ENCODE results near the gene TENM4.

Gene TENM4

DNA sequence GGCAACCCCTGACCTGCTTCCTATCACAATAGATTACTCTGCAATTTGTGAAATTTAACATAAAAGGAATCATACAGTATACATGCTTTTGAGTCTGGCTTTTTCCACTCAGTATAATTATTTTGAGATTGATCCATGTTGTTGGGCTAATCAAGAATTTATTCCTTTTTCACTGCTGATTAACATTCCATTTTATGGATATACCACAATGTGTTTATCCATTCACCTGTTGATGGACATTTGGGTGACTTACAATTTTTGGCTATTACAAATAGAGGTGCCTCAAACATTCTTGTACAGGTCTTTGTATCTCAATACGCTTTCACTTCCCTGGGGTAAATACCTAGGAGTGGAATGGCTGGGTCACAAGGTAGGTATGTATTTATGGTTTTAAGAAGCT, 24.9 kb downstream of the TENM4 start:
- CTCF ChIA-PET = no interaction called here
- Histone ChIP-seq H3K4me3 (ENCODE audit: low read depth, low read length) (no peak overlapping the region), H3K9me3 (ENCODE audit: control insufficient read depth, insufficient read depth, low read depth, low read length) (no peaks in the 10 kb centered on the region), H3K27ac (ENCODE audit: extremely low read depth, low read depth, low read length) (no peak overlapping the region), H3K36me3 (ENCODE audit: control insufficient read depth in 2 of 2, insufficient read depth in 1 of 2, low read length in 2 of 2) (no peaks in the 10 kb centered on the region), H3K4me1 (ENCODE audit: control insufficient read depth, insufficient read depth, low read length) (no peaks in the 10 kb centered on the region)
- POLR2A ChIA-PET = no interaction called here
- no peak for TF ChIP-seq MEIS1 (CRISPR knock-in tag; IDR thresholded peaks at IDR 0.05; ENCODE audit: borderline replicate concordance)
- no peak for TF ChIP-seq ZNF423 (tag by site-specific recombination; IDR thresholded peaks at IDR 0.05)
- TF ChIP-seq SALL2 (tag by site-specific recombination; IDR thresholded peaks at IDR 0.05; ENCODE audit: borderline replicate concordance) = no peak
- TF ChIP-seq REPIN1 (tag by site-specific recombination; IDR thresholded peaks at IDR 0.05; ENCODE audit: low read depth) = no peak
- TF ChIP-seq SCRT2 (tag by site-specific recombination; IDR thresholded peaks at IDR 0.05) = peak; percentile 44; the same call in 1 of the 2 replicates
- TF ChIP-seq ZBTB20 (tag by site-specific recombination; IDR thresholded peaks at IDR 0.05) = no peak
- TF ChIP-seq ZNF146 (tag by site-specific recombination; IDR thresholded peaks at IDR 0.05) = peak; percentile 54; the same call in 1 of the 2 replicates
- TF ChIP-seq, protein P1, sequence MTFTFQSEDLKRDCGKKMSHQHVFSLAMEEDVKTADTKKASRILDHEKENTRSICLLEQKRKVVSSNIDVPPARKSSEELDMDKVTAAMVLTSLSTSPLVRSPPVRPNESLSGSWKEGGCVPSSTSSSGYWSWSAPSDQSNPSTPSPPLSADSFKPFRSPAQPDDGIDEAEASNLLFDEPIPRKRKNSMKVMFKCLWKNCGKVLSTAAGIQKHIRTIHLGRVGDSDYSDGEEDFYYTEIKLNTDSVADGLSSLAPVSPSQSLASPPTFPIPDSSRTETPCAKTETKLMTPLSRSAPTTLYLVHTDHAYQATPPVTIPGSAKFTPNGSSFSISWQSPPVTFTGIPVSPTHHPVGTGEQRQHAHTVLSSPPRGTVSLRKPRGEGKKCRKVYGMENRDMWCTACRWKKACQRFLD (tag by site-specific recombination; IDR thresholded peaks at IDR 0.05) = no peak

GRCh38 chr11:79415411-79415810, 25.4 kb downstream of the TENM4 start:
- H3K27ac ChIP-seq (ENCODE audit: extremely low read depth, low read depth, low read length) = no peak overlapping the region
- ChIA-PET CTCF (interaction anchor here (0.6 to 1.0 kb wide), 2 partner anchors 15 to 112 kb away, joined by 3 to 5 read pairs; no protein-coding TSS in a partner anchor), POLR2A (no interaction called here)
- no peak overlapping the region for H3K4me3 ChIP-seq (ENCODE audit: low read depth, low read length)
- H3K9me3 ChIP-seq (ENCODE audit: control insufficient read depth, insufficient read depth, low read depth, low read length) = no peaks in the 10 kb centered on the region
- H3K4me1 ChIP-seq (ENCODE audit: control insufficient read depth, insufficient read depth, low read length) = no peaks in the 10 kb centered on the region
- no peak for TF ChIP-seq ZNF292 (tag by site-specific recombination; IDR thresholded peaks at IDR 0.05; ENCODE audit: borderline replicate concordance, low read depth)
- H3K36me3 ChIP-seq (ENCODE audit: control insufficient read depth in 2 of 2, insufficient read depth in 1 of 2, low read length in 2 of 2) = no peaks in the 10 kb centered on the region

GRCh38 chr11:79414644-79415317, 26.0 kb downstream of the TENM4 start:
- Histone ChIP-seq H3K9me3 (ENCODE audit: control insufficient read depth, insufficient read depth, low read depth, low read length) (no peaks in the 10 kb centered on the region), H3K4me1 (ENCODE audit: control insufficient read depth, insufficient read depth, low read length) (no peaks in the 10 kb centered on the region), H3K36me3 (ENCODE audit: control insufficient read depth in 2 of 2, insufficient read depth in 1 of 2, low read length in 2 of 2) (no peaks in the 10 kb centered on the region), H3K4me3 (ENCODE audit: low read depth, low read length) (no peak overlapping the region), H3K27ac (ENCODE audit: extremely low read depth, low read depth, low read length) (no peak overlapping the region)
- POLR2A ChIA-PET = no interaction called here
- TF ChIP-seq ZNF555 (tag by site-specific recombination; conservative IDR thresholded peaks at IDR 0.05) = no peak
- TF ChIP-seq, protein P2, sequence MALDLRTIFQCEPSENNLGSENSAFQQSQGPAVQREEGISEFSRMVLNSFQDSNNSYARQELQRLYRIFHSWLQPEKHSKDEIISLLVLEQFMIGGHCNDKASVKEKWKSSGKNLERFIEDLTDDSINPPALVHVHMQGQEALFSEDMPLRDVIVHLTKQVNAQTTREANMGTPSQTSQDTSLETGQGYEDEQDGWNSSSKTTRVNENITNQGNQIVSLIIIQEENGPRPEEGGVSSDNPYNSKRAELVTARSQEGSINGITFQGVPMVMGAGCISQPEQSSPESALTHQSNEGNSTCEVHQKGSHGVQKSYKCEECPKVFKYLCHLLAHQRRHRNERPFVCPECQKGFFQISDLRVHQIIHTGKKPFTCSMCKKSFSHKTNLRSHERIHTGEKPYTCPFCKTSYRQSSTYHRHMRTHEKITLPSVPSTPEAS (tag by site-specific recombination; IDR thresholded peaks at IDR 0.05) = no peak
- no peak for TF ChIP-seq ZNF585B (tag by site-specific recombination; IDR thresholded peaks at IDR 0.05)
- TF ChIP-seq ZNF660 (tag by site-specific recombination; IDR thresholded peaks at IDR 0.05) = no peak
- no peak for TF ChIP-seq ZNF571 (tag by site-specific recombination; IDR thresholded peaks at IDR 0.05)
- TF ChIP-seq ZNF777 (tag by site-specific recombination; IDR thresholded peaks at IDR 0.05; ENCODE audit: borderline replicate concordance) = no peak
- TF ChIP-seq MZF1 (tag by site-specific recombination; IDR thresholded peaks at IDR 0.05; ENCODE audit: borderline replicate concordance) = no peak
- CTCF ChIA-PET = interaction anchor here (0.6 to 1.0 kb wide), 3 partner anchors 14 to 719 kb away, joined by 3 to 5 read pairs (median 5); no protein-coding TSS in a partner anchor

DNA sequence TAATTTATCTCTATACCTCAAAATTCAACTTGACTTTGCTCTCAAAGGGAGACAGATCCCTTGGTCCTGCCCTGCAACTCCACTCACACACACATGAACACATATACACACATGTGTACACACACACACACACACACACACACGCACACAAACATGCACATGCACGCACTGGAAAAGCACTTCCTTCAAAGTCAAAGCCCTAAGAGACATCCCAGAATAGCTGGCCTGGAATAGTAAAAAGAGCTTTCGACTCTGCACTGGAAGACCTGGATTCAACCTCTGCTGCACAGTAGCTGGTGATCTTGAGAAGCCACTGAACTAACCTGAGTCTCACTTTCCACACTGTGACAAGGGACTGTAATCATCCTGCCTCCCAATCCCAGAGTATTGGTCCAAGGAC, 26.8 kb downstream of the TENM4 start:
- Histone ChIP-seq H3K9me3 (ENCODE audit: control insufficient read depth, insufficient read depth, low read depth, low read length) (no peaks in the 10 kb centered on the region), H3K36me3 (ENCODE audit: control insufficient read depth in 2 of 2, insufficient read depth in 1 of 2, low read length in 2 of 2) (no peaks in the 10 kb centered on the region), H3K4me1 (ENCODE audit: control insufficient read depth, insufficient read depth, low read length) (no peaks in the 10 kb centered on the region), H3K4me3 (ENCODE audit: low read depth, low read length) (no peak overlapping the region), H3K27ac (ENCODE audit: extremely low read depth, low read depth, low read length) (no peak overlapping the region)
- ChIA-PET POLR2A (no interaction called here), CTCF (interaction anchor here (6.1 kb wide), 1 partner anchor 13 kb away, joined by 34 read pairs; no protein-coding TSS in a partner anchor)
- TF ChIP-seq, protein P2 (tag by site-specific recombination; IDR thresholded peaks at IDR 0.05) = 0 out of 2 replicates have a peak, but pooled peaks have one; percentile 36
- TF ChIP-seq, protein P3, sequence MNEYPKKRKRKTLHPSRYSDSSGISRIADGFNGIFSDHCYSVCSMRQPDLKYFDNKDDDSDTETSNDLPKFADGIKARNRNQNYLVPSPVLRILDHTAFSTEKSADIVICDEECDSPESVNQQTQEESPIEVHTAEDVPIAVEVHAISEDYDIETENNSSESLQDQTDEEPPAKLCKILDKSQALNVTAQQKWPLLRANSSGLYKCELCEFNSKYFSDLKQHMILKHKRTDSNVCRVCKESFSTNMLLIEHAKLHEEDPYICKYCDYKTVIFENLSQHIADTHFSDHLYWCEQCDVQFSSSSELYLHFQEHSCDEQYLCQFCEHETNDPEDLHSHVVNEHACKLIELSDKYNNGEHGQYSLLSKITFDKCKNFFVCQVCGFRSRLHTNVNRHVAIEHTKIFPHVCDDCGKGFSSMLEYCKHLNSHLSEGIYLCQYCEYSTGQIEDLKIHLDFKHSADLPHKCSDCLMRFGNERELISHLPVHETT (tag by site-specific recombination; IDR thresholded peaks at IDR 0.05) = no peak
